Measurements from ENCODE around the gene WNT9A.

Gene WNT9A

DNA sequence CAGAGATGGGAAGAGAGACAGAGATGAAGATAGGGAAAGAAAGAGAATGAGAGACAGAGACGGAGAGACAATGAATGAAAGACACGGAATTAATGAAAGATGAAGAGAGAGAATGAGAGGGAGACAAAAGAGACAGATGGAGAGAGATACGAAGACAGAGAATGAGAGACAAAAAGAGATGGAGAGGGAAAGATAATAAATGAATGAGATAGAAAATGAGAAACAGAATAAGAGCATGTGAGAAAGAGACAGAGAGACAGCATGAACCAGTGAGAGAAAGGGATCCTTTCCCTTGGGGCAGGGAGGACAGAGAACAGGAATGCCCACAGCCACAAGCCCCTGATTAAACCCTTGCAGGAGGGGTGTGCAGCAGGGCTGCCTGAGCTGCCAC lies 5.3 kb upstream of the WNT9A start:
- Histone ChIP-seq H3K36me3 (ENCODE audit: insufficient read depth, low read length) (no peaks in the 10 kb centered on the region), H3K9ac (ENCODE audit: insufficient read length) (no peak overlapping the region), H3K4me3 (no peak overlapping the region), H3K27ac (no peak overlapping the region), H3K9me3 (ENCODE audit: low read depth, low read length) (no peaks in the 10 kb centered on the region)
- no peak for TF ChIP-seq FOXP2 (optimal IDR thresholded peaks at IDR 0.05; ENCODE audit: control extremely low read depth, extremely low read length, insufficient read depth)
- TF ChIP-seq POLR2AphosphoS5 (IDR thresholded peaks at IDR 0.05; ENCODE audit: borderline replicate concordance, low read depth, low read length), result no peak
- no peak for TF ChIP-seq EZH2 (IDR thresholded peaks at IDR 0.05)
- no peak for DNase-seq (ENCODE audit: low read depth, low spot score)

DNA sequence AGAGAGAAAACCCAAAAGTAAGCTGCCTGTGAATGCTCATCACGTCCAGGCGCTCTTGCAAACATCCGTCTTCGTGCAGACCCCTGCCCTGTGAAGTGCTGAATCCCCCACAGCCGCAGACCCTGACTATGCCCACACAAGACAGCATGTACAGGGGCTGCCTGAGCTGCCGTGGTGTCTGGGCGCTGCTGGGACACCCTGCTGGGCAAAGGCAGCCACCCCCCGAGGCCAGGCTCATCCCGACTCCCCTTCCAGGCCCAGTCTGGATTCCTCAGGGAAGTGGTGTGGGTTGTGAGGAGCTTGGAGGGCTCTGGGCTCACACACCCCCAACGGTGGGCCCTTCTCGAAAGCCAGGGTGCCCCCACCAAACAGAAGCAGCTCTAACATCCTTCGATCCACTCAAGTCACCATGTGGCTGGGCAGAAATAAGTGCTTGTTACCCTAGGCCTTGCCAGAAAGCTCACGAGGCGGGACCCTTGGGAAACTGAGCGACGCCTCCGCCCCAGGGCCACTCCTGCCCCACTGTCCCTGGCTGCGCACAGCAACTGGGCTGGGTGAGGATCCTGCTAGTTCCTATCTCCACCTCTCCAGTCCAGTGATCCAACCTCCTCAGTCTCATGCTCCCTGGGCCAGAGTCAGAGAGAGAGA lies 4.8 kb upstream of the WNT9A start:
- Histone ChIP-seq H3K9me3 (ENCODE audit: low read depth, low read length) (no peaks in the 10 kb centered on the region), H3K27ac (no peak overlapping the region), H3K36me3 (ENCODE audit: insufficient read depth, low read length) (no peaks in the 10 kb centered on the region), H3K4me3 (no peak overlapping the region), H3K9ac (ENCODE audit: insufficient read length) (no peak overlapping the region)
- TF ChIP-seq EZH2 (IDR thresholded peaks at IDR 0.05) (no peak), FOXP2 (optimal IDR thresholded peaks at IDR 0.05; ENCODE audit: control extremely low read depth, extremely low read length, insufficient read depth) (no peak), POLR2AphosphoS5 (IDR thresholded peaks at IDR 0.05; ENCODE audit: borderline replicate concordance, low read depth, low read length) (no peak)
- no peak for DNase-seq (ENCODE audit: low read depth, low spot score)

DNA sequence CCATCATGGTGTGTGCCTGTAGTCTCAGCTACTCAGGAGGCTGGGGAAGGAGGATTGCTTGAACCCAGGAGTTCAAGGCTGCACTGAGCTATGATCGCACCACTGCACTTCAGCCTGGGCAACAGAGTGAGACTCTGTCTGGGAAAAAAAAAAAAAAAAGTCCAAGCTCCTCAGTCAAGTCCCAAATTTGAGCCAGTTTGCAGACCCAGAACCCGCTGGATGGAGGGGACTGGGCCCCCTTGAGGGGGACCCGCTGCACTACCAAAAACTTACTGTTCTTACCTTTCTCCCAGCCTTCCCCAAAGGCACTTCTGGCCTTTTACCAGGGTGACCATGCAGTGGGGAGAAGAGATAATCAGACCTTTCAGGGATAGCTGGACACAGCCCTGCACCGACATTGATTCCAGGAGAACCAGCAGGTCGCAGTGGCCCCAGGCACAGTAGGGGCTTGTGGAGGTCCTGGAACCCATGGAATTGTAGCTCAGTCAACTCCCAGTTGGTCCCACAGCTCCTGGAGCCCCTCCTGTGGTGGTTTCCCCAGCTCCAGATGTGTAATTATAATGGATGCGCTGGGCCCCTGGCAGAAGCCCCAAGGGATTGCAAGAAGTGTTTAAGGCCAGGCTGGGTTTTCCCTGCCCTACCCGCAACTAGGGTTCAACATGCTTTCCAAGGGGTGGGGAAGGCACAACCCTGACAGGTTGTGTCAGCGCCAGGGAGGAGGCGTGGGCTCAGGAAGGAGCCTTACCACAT lies 4.1 kb upstream of the WNT9A start:
- no peak for DNase-seq (ENCODE audit: low read depth, low spot score)
- no peaks in the 10 kb centered on the region for H3K36me3 ChIP-seq (ENCODE audit: insufficient read depth, low read length)
- H3K4me3 ChIP-seq, result no peak overlapping the region
- no peaks in the 10 kb centered on the region for H3K9me3 ChIP-seq (ENCODE audit: low read depth, low read length)
- no peak overlapping the region for H3K9ac ChIP-seq (ENCODE audit: insufficient read length)
- TF ChIP-seq POLR2AphosphoS5 (IDR thresholded peaks at IDR 0.05; ENCODE audit: borderline replicate concordance, low read depth, low read length) (no peak), EZH2 (IDR thresholded peaks at IDR 0.05) (no peak), FOXP2 (optimal IDR thresholded peaks at IDR 0.05; ENCODE audit: control extremely low read depth, extremely low read length, insufficient read depth) (no peak)
- no peak overlapping the region for H3K27ac ChIP-seq

DNA sequence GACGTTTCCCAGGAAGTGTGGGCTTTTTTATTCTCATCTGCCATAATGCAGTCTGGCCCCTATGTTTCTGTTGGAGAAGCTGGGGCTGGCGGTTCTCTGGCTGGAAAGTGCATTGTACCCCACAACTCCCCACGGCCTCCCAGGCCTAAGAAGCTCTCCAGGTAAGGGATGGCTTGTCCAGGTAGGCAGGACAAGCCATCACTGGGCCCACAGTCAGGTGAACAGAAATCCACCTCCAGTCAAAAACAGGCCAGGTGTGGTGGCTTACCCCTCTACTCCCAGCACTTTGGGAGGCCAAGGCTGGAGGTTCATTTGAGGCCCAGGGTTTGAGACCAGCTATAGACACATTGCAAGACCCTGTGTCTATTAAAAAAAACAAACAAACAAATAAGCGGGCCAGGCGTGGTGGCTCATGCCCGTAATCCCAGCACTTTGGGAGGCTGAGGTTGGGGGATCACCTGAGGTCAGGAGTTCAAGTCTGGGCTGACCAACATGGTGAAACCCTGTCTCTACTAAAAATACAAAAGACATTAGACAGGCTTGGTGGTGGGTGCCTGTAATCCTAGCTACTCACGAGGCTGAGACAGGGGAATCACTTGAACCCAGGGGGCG lies 3.1 kb upstream of the WNT9A start:
- no peak overlapping the region for H3K4me3 ChIP-seq
- no peak overlapping the region for H3K9ac ChIP-seq (ENCODE audit: insufficient read length)
- no peaks in the 10 kb centered on the region for H3K9me3 ChIP-seq (ENCODE audit: low read depth, low read length)
- TF ChIP-seq EZH2 (IDR thresholded peaks at IDR 0.05), result no peak
- TF ChIP-seq POLR2AphosphoS5 (IDR thresholded peaks at IDR 0.05; ENCODE audit: borderline replicate concordance, low read depth, low read length), result no peak
- no peaks in the 10 kb centered on the region for H3K36me3 ChIP-seq (ENCODE audit: insufficient read depth, low read length)
- no peak overlapping the region for H3K27ac ChIP-seq
- no peak for DNase-seq (ENCODE audit: low read depth, low spot score)

DNA sequence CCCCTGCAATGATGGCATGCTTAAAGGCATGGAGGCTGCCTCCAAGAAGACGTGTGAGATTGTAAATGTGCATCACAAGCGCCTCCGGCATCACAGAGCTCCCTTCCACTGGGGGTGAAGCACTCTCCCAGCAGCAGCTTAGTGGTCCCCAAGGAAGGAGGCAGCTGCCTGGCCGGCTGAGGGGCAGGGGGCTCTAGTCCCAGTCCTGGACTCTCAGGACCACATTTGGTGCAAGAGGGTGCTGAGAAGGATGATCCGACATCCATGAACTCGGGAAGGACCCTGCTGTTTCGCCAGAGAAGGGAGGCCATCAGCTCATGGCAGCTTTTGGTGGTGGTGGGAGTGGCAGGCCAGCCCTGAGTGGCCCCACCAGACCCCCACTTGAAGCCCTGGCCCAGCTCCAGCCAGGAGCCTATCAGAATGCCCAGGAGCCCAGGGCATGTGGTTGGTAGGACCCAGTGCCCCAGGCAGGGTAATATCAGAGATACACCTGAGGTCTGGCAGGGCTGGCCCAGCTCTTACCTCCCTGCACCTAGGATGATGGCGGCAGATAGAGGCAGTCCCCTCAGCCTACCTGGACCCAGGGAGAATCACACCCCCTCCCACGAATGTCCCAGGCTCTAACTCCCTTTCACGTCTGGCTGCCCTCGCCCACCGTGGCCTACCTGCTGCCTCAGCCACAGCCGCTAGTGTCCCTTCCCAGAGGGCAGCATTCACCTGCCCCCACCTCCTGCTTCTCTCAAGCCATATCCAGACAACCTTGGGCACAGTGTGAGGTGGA lies 2.4 kb upstream of the WNT9A start:
- no peaks in the 10 kb centered on the region for H3K9me3 ChIP-seq (ENCODE audit: low read depth, low read length)

DNA sequence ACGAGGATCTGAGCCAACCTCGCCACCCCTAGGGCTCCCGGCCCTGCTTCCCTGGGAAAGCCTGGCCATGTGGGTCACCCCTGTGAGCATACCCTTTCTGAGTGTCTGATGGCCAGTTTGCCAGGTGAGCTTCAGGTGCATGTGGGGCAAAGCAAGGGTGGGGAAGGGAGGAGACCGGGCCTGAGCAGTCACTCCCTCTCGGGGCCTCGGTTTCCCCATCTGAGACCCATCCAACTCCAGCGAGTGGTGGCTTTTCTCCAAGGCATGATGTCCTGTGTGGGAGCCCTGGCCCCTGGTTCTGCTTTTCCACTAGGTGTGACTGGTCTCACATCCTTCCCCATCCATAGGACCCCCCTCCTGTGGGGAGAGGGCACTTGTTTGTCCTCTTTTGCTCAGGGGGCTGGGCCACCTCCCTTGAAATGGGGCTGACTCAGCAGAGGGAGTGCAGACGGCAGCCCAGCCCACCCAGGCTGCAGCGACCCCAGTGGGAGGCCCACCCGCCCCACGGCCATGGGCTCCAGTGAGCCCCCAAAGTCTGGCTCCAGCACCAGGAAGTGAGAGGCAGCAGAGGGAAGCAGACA lies 1.7 kb upstream of the WNT9A start:
- Histone ChIP-seq H3K4me3 (no peak overlapping the region), H3K27ac (no peak overlapping the region), H3K9ac (ENCODE audit: insufficient read length) (no peak overlapping the region), H3K9me3 (ENCODE audit: low read depth, low read length) (no peaks in the 10 kb centered on the region), H3K36me3 (ENCODE audit: insufficient read depth, low read length) (no peaks in the 10 kb centered on the region)
- TF ChIP-seq FOXP2 (optimal IDR thresholded peaks at IDR 0.05; ENCODE audit: control extremely low read depth, extremely low read length, insufficient read depth), result no peak
- no peak for TF ChIP-seq EZH2 (IDR thresholded peaks at IDR 0.05)
- TF ChIP-seq POLR2AphosphoS5 (IDR thresholded peaks at IDR 0.05; ENCODE audit: borderline replicate concordance, low read depth, low read length), result no peak
- DNase-seq (ENCODE audit: low read depth, low spot score), result no peak

More for the DNA sequence above, 2.4 kb upstream of the WNT9A start:
- Histone ChIP-seq H3K4me3 (no peak overlapping the region), H3K36me3 (ENCODE audit: insufficient read depth, low read length) (no peaks in the 10 kb centered on the region), H3K27ac (no peak overlapping the region), H3K9ac (ENCODE audit: insufficient read length) (no peak overlapping the region)
- no peak for DNase-seq (ENCODE audit: low read depth, low spot score)
- TF ChIP-seq POLR2AphosphoS5 (IDR thresholded peaks at IDR 0.05; ENCODE audit: borderline replicate concordance, low read depth, low read length) (no peak), FOXP2 (optimal IDR thresholded peaks at IDR 0.05; ENCODE audit: control extremely low read depth, extremely low read length, insufficient read depth) (no peak), EZH2 (IDR thresholded peaks at IDR 0.05) (no peak)

DNA sequence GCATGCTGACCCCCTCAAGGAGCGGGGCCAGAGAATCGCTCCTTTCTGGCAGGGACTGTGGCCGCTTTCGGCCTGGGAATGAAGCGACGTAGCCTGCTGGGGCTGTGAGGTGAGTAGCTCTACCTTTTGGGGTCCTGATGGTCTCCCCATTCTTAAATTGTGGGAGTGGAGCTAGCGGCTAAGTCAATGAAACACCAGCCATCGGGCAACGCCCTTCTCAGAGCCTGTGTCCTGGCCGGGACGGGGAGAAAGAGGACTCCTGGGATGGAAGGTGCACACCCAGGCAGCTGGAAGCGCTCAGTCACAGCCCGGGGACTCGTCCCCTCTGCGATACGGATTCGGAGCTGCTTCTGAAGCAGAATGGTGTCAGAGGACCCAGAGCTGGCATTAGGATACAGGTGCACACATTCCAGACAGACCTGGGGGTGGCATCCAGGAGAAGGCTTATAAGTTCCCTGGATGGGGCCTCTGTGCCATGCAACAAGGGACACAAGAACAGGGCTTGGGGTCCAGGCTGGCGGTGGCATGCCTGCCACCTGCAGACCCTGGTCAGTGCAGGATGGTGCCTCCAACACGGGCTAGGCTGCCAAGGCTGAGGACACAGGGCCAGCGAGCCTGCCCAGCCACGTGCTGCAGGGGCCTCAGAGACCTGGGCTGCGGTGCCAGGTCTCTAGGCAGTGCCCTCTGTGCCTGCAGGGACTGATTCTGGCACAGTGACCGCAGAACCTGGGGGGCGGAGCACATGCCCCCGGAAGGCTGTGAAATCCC lies 945 bp upstream of the WNT9A start:
- Histone ChIP-seq H3K4me3 (peak overlapping the region; percentile 77), H3K36me3 (ENCODE audit: insufficient read depth, low read length) (no peaks in the 10 kb centered on the region), H3K27ac (no peak overlapping the region), H3K9ac (ENCODE audit: insufficient read length) (peak overlapping the region; percentile 32), H3K9me3 (ENCODE audit: low read depth, low read length) (no peaks in the 10 kb centered on the region)
- no peak for TF ChIP-seq EZH2 (IDR thresholded peaks at IDR 0.05)
- no peak for TF ChIP-seq FOXP2 (optimal IDR thresholded peaks at IDR 0.05; ENCODE audit: control extremely low read depth, extremely low read length, insufficient read depth)
- TF ChIP-seq POLR2AphosphoS5 (IDR thresholded peaks at IDR 0.05; ENCODE audit: borderline replicate concordance, low read depth, low read length), result no peak
- DNase-seq (ENCODE audit: low read depth, low spot score), result no peak
